ENCODE measurements around the gene CALML5. TPM values are rescaled to one million over a fixed set of nuclear protein-coding genes. Genes with fewer than 3 reads are reported as not detected.

The CALML5 gene
- total and polyA plus RNA-seq, 2 donors (not counting 1 experiment from before 2014, with no cell fraction given): not detected

DNA sequence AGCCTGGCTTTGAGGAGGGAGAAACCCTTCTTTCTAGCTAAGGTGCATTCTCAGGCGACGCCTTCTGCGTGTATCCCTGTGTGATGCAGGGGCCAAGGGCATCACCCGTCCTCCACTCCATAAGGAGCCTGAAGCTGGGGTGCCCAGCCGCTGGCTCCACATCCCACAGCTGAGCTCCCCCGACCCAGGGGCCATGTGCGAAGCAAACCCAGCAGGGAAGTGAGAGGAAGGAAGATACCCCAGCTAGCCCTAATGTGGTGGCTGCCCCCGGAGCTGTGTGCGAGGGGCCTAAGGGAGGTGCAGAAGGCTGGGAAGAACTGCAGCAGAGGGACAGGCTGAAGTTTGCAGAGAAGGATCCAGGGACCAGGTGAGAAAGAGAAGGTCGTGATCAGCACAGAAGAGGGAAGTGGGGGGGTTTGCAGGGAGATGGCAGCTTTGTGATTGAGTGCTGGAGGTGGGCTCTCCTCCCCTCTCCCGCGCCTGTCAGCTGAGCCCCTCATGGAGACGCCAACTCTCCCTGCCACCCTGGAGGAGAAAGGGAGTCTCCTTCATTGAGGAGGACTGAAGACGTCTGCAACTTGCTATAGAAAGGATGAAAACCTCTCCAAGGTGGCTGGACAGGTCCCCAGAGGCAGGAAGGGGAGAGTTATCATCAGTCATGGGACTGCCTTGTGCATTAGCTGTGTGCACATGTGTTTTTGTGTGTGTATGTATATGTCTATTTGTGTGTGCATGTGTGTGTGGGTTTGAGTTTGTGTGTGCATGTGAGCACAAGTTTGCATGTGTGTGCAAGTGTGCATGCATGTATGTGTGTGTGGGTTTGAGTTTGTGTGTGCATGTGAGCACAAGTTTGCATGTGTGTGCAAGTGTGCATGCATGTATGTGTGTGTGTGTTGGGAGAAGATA is 3.5 kb upstream of the CALML5 start:
- Histone ChIP-seq H3K36me3 (ENCODE audit: control insufficient read depth, insufficient read depth, low read length) (no peaks in the 10 kb centered on the region), H4K20me1 (ENCODE audit: control insufficient read depth, extremely low read depth, insufficient read depth, low read length) (no peaks in the 10 kb centered on the region), H3K4me3 (replicated peaks in 1 of 4; ENCODE audit: control extremely low read depth in 1 of 4, insufficient read depth in 1 of 4, low read depth in 3 of 4, low read length in 4 of 4) (no peak overlapping the region), H2AFZ (ENCODE audit: low read length) (no peak overlapping the region), H3K4me1 (ENCODE audit: control insufficient read depth, extremely low read depth, insufficient read depth, low read length) (no peaks in the 10 kb centered on the region), H3K4me2 (ENCODE audit: extremely low read depth, insufficient read depth, low read length) (no peak overlapping the region), H3K9ac (ENCODE audit: insufficient read depth, low read length) (no peak overlapping the region), H3K27me3 (ENCODE audit: control insufficient read depth, insufficient read depth, low read length) (peaks cover 18% of the 10 kb centered on the region), H3K9me3 (ENCODE audit: control insufficient read depth, insufficient read depth, low read depth, low read length) (no peaks in the 10 kb centered on the region), H3K79me2 (ENCODE audit: control insufficient read depth, insufficient read depth, low read length) (no peaks in the 10 kb centered on the region), H3K27ac (ENCODE audit: insufficient read depth, low read length) (no peak overlapping the region)
- TF ChIP-seq, protein P1, sequence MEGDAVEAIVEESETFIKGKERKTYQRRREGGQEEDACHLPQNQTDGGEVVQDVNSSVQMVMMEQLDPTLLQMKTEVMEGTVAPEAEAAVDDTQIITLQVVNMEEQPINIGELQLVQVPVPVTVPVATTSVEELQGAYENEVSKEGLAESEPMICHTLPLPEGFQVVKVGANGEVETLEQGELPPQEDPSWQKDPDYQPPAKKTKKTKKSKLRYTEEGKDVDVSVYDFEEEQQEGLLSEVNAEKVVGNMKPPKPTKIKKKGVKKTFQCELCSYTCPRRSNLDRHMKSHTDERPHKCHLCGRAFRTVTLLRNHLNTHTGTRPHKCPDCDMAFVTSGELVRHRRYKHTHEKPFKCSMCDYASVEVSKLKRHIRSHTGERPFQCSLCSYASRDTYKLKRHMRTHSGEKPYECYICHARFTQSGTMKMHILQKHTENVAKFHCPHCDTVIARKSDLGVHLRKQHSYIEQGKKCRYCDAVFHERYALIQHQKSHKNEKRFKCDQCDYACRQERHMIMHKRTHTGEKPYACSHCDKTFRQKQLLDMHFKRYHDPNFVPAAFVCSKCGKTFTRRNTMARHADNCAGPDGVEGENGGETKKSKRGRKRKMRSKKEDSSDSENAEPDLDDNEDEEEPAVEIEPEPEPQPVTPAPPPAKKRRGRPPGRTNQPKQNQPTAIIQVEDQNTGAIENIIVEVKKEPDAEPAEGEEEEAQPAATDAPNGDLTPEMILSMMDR (conservative IDR thresholded peaks at IDR 0.05 in 1 of 2, IDR thresholded peaks at IDR 0.05 in 1 of 2; ENCODE audit: low read depth in 1 of 2, low read length in 2 of 2): no peak
- TF ChIP-seq EZH2 (IDR thresholded peaks at IDR 0.05; ENCODE audit: low read length, missing control alignments): no peak
- no peak for DNase-seq (ENCODE audit: low read depth in 2 of 2)

DNA sequence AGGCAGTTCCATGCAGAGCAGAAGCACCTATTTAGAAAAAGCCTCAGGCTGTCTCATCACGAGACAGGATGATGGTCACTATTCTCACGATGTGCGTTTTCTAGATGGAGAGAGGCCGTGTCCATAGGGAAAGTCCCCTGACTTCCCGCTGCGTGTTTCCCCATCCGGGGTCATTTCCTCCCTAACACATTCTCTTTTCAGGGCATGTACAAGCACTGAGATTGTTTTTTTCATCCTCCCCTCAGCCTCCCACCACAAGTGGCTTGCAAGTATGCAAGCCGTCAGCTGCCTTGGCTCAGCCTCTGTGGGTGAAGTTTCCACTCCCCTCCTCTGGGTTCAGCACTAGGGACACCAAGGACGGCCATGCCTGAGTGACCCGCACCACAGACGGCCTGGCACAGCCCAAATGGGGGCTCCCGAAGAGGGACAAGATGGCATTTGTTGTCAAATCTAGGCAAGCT is 2.7 kb upstream of the CALML5 start:
- H3K27me3 ChIP-seq (ENCODE audit: control insufficient read depth, insufficient read depth, low read length): peaks cover 18% of the 10 kb centered on the region
- H3K4me2 ChIP-seq (ENCODE audit: extremely low read depth, insufficient read depth, low read length): no peak overlapping the region
- H3K4me3 ChIP-seq (replicated peaks in 1 of 4; ENCODE audit: control extremely low read depth in 1 of 4, insufficient read depth in 1 of 4, low read depth in 3 of 4, low read length in 4 of 4): no peak overlapping the region
- no peak overlapping the region for H3K9ac ChIP-seq (ENCODE audit: insufficient read depth, low read length)
- no peaks in the 10 kb centered on the region for H3K79me2 ChIP-seq (ENCODE audit: control insufficient read depth, insufficient read depth, low read length)
- TF ChIP-seq, protein P1 (conservative IDR thresholded peaks at IDR 0.05 in 1 of 2, IDR thresholded peaks at IDR 0.05 in 1 of 2; ENCODE audit: low read depth in 1 of 2, low read length in 2 of 2): no peak
- no peak for TF ChIP-seq EZH2 (IDR thresholded peaks at IDR 0.05; ENCODE audit: low read length, missing control alignments)
- no peaks in the 10 kb centered on the region for H4K20me1 ChIP-seq (ENCODE audit: control insufficient read depth, extremely low read depth, insufficient read depth, low read length)
- no peak overlapping the region for H2AFZ ChIP-seq (ENCODE audit: low read length)
- H3K27ac ChIP-seq (ENCODE audit: insufficient read depth, low read length): no peak overlapping the region
- H3K4me1 ChIP-seq (ENCODE audit: control insufficient read depth, extremely low read depth, insufficient read depth, low read length): no peaks in the 10 kb centered on the region
- no peaks in the 10 kb centered on the region for H3K36me3 ChIP-seq (ENCODE audit: control insufficient read depth, insufficient read depth, low read length)
- H3K9me3 ChIP-seq (ENCODE audit: control insufficient read depth, insufficient read depth, low read depth, low read length): no peaks in the 10 kb centered on the region
- no peak for DNase-seq (ENCODE audit: low read depth in 2 of 2)

DNA sequence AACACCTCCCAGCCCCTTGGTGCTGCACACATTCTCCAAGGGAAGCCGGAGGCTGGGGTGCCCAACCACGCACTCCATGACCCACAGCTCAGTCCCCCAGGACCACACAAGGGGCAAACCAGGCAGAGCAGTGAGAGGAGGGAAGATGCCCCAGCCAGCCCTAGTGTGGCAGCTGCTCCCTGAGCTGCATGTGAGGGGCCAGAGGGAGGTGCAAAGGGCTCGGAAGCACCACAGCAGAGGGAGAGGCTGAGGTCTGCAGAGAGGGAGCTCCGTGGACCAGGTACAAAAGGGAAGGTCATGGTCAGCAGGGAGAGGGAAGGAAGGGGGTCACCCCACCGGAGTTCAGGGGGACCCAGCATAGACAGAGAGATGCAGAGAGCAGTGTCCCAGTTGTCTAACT is 1.5 kb upstream of the CALML5 start:
- H3K27me3 ChIP-seq (ENCODE audit: control insufficient read depth, insufficient read depth, low read length): peaks cover 18% of the 10 kb centered on the region
- no peaks in the 10 kb centered on the region for H4K20me1 ChIP-seq (ENCODE audit: control insufficient read depth, extremely low read depth, insufficient read depth, low read length)

More for the DNA sequence above, 1.5 kb upstream of the CALML5 start:
- Histone ChIP-seq H3K4me1 (ENCODE audit: control insufficient read depth, extremely low read depth, insufficient read depth, low read length) (no peaks in the 10 kb centered on the region), H3K9ac (ENCODE audit: insufficient read depth, low read length) (no peak overlapping the region), H3K27ac (ENCODE audit: insufficient read depth, low read length) (no peak overlapping the region), H2AFZ (ENCODE audit: low read length) (no peak overlapping the region), H3K79me2 (ENCODE audit: control insufficient read depth, insufficient read depth, low read length) (no peaks in the 10 kb centered on the region), H3K4me3 (replicated peaks in 1 of 4; ENCODE audit: control extremely low read depth in 1 of 4, insufficient read depth in 1 of 4, low read depth in 3 of 4, low read length in 4 of 4) (no peak overlapping the region), H3K36me3 (ENCODE audit: control insufficient read depth, insufficient read depth, low read length) (no peaks in the 10 kb centered on the region), H3K9me3 (ENCODE audit: control insufficient read depth, insufficient read depth, low read depth, low read length) (no peaks in the 10 kb centered on the region), H3K4me2 (ENCODE audit: extremely low read depth, insufficient read depth, low read length) (no peak overlapping the region)
- no peak for DNase-seq (ENCODE audit: low read depth in 2 of 2)
- TF ChIP-seq, protein P1 (conservative IDR thresholded peaks at IDR 0.05 in 1 of 2, IDR thresholded peaks at IDR 0.05 in 1 of 2; ENCODE audit: low read depth in 1 of 2, low read length in 2 of 2): no peak
- peak; percentile 24 for TF ChIP-seq EZH2 (IDR thresholded peaks at IDR 0.05; ENCODE audit: low read length, missing control alignments)
